SH-SY5Y (cell line): Measurements from ENCODE around the gene PTPRM.

Source experiments
- GATA2 ChIP-seq: IDR thresholded peaks from 2 replicates; pipeline ENCODE4 v1.6.1; 2011; ENCODE audit warnings: mild to moderate bottlenecking, low read depth, low read length
- GATA3 ChIP-seq: IDR thresholded peaks from 2 replicates; pipeline ENCODE4 v1.6.1; 2011; ENCODE audit warnings: low read depth, mild to moderate bottlenecking, low read length, moderate library complexity

GRCh38 chr18:8403713-8404112 lies 836.6 kb downstream of the PTPRM start:
- TF ChIP-seq GATA2 (no peak), GATA3 (no peak)
